GM19239 (cell line): Measurements from ENCODE around the gene PHETA2.
"Not testable (repeated sequence)": the region's sequence is repeated elsewhere in the genome, so short reads cannot be mapped to it uniquely, and the experiment has no call there.

Experiments
- DNase-seq: peaks from one replicate; pipeline ENCODE4 v3.0.0; 2011; ENCODE audit warnings: low spot score; ENCODE audit not compliant: insufficient read length
- FAIRE-seq: peaks from 2 replicates; lab custom pipeline; 2011; peaks lifted over from hg19 to GRCh38; lab: Jason Lieb, UNC

The PHETA2 gene

DNA sequence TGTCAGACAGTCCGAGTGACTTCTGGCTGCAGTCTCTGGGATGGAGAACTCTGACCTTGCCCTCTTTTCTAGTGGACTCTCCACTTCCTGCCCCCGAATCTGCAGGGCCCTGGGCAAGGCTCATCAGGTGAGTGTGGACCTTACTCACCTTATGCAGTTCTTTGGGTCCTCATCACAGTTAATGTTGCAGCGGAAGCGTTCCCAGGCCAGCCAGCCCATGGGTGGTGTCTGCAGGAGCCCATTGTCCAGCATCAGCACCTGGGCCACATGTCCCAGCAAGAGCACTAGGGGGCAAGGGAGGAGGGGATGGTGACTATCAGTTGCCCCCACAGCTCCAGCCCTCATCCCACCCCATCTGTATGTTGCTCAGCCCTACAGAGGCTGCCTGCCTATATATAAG, 5.8 kb upstream of the PHETA2 start:
- no peak for DNase-seq
- no peak for FAIRE-seq

DNA sequence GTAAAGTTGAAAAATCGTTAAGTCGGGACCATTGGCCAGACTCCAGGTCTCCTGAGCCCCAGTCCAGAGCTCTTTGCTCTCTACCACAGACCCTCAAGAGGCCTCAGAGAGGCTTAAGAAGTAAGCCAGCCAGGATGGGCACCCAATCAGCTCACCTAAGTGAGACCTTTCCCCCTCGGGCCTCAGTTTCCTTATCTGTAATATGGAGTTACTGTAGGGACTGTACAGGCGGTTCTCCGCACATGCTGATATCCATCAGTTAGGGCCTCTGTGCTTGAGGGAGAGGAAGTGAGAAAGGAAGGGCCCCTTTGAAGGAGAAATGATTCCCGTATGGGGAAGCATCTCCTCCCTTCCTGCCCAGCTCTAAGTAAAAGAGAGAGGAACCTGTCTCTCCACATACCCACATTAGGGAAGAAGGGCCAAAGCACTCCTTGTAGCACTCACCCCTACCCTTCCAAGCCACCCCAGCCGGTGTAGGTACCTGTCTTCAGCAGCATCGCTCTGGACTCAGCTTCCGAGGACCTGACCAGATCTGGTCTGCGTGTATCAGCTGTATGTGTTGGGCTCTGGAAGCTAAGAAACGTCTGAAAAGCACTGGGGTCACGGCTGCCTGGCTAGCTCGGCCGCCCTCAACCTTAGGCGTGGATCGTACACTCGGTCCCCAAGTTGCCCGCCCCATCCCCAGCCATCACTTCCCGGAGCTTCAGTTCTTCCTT, 4.1 kb upstream of the PHETA2 start:
- FAIRE-seq (no peak), DNase-seq (peak; percentile 43)

DNA sequence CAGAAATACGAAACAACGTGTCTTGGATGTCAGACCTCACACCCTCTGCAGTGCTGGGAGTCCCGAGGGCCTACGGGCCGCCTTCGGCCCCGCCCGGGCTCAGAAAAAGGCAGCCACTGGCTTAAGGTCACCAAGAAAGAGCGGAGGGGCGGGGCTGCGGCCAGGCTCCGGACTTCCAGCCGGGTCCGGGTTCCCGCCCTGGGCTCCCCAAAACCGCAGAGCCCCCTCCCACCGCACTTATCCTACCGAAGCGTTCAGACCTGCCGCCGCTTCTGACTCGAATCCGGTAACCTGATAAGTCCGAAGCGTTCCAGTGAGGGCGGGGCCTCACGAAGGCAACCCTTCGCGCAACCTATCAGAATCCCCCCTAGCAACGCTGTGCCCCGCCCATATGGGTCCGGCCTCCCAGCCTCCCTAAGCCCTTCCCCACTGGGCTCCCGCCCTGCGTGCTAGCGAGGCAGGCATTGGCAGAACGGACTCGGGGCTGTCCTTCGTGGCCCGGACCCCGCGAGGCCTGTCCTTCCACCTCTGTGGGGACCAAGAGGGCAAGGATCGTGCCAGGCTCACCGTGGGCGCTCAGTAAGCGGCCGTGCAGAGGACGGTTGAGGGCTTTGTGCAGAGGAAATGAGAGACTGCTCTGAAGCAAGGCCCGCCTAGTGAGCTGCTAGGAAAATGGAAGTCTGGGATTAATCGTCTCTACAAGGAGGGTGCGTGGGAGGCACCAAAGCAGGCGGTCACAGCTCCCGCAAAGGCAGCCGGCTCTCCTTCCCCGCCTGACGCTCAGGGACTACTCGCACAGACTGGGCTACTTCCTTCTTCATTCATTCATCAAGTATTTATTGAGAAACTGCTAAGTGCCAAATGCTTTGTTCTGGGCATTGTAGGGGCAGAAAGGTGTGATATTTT, 3.3 kb upstream of the PHETA2 start, which contains the start of gene NAGA:
Gene NAGA (minus strand): TSS at position 296 of the 906 bp plus-strand sequence. CDS start 515 bp downstream, outside the sequence.
- FAIRE-seq, result peak; percentile 99
- DNase-seq, result peak; percentile 97

DNA sequence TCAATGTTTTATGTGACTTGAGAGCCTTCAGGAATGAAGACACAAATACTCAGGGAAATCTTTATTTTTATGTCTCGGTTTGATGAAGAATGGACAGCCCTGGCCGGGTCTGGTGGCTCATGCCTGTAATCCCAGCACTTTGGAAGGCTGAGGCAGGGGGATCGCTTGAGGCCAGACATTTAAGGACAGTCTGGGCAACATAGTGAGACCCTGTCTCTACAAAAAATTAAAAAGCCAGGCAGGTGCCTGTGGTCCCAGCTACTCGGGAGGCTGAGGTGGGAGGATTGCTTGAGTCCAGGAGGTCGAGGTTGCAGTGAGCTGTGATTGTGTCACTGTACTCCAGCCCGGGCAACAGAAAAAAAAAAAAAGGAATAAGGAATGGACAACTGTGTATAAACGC, 2.5 kb upstream of the PHETA2 start:
- FAIRE-seq, result not testable (repeated sequence)

DNA sequence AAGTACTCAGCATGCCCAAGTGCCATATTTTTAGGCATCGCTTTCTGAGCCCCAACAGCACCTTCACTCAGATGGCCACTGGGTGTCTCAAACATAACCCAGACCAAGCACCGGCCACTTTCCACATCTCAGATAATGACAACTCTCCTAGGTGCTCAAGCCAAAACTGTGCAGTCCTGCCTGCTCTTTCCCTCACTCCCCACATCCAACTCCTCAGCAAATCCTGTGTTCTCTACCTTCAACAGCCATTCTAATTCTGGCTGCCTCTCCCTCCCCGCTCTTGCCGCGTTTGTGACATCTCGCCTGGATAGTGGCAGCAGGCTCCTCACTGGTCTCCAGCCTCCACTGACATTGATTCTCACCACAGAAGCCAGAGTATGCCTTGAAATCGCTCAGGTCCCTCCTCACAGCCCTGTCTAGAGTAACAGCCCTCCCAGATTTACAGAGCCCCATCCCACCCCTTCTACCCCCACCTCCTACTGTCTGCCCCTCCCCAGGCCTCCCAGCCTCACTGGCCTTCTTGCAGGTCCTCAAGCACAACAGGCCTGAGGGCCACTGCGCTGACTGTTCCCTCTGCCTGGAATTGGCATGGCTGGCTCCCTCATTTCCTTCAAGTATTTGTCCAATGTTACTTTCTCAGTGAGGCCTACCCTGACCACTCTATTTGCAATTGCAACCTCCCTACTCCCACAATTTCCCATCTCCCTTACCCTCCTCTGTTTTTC, 1.3 kb upstream of the PHETA2 start:
- no peak for FAIRE-seq
- DNase-seq, result no peak

More for the DNA sequence above, 2.5 kb upstream of the PHETA2 start:
- not testable (repeated sequence) for DNase-seq

DNA sequence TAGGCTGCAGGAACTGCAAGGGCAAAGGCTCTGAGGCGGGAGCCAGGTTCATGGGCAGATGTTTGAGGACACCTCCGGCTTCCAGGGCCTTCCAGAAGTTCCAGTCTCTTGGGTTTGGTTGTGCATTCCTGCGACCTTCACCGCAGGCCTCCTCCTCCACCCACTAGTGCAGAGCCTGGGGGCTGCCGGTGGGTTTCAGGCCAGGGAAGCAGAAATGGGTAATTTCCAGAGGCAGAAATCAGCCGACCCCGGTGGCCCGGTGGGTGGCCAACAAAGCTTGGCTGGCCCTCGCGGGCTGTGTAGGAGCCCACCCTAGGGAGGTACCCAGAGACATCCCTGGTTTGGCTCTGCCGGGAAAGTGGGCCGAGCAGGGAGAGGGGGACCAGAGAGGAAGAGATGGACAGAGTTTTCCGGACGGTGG, 417 bp upstream of the PHETA2 start:
- FAIRE-seq (no peak), DNase-seq (no peak)

DNA sequence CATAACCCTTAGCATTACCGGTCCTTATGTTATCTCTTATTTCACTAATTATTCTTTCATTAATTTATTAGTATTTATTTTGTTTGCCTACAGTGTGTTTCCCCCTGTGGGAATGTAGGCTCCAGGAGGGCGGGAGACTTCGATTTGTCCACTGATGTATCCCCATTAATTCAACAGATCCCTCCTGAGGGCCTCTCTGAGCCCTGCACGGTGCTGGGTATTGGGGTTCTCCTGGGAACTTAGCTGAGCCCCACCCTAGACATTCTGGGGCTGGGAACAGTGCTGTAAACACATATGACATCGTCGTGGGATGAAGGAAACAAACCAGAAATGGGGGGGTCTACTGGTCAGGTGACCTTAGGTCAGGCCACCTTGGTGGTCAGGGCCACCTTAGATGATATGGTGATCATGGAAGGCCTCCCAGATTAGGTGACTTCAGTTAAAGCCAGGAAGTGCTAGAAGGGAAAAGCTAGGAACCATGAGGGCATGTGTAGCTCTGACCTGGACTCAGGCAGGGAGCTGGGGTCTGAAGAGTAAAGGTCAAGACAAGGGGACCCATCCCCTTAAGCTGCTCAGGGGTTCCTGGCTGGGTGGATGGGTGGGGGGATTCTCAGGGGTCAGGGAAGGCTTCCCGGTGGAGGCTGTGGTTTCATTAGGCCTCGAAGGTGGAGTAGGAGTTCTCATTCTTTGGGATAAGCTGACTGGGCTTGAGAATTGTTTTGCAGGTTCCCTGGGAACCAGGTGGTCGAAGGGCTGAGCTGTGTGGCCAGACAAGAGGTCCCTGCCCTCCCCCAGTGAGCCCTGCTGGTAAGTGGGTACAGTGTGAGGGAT, 1.0 kb downstream of the PHETA2 start:
- DNase-seq (no peak), FAIRE-seq (no peak)

DNA sequence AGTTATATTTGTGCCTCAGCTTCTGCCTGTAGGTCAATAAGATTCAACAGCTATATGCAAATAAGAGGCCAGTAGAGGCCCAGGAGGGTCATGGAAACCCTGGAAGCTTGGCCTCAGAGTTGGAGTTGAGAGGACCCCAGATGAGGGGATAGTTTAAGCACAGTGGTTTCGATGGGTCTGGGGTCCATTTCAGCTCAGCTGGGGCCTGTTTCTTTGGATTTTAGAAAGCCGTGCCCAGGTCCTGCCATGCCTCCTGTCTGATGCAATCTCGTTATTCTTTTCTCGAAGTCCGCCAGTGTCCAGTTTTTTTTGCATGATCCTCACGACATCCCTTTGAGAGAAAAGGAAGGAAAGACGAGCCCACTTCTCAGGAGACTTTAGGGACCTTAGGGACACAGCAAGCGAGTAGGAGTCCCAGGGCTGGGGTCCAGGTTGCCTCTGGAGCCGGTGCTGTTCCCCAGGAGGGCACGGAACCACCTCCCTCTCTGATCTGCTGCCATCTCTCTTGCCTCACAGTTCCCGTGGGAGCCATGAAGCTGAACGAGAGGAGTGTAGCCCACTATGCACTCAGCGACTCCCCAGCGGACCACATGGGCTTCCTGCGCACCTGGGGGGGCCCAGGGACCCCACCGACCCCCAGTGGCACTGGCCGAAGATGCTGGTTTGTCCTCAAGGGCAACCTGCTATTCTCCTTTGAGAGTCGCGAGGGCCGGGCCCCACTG, 2.9 kb downstream of the PHETA2 start:
- DNase-seq, result no peak
- no peak for FAIRE-seq

DNA sequence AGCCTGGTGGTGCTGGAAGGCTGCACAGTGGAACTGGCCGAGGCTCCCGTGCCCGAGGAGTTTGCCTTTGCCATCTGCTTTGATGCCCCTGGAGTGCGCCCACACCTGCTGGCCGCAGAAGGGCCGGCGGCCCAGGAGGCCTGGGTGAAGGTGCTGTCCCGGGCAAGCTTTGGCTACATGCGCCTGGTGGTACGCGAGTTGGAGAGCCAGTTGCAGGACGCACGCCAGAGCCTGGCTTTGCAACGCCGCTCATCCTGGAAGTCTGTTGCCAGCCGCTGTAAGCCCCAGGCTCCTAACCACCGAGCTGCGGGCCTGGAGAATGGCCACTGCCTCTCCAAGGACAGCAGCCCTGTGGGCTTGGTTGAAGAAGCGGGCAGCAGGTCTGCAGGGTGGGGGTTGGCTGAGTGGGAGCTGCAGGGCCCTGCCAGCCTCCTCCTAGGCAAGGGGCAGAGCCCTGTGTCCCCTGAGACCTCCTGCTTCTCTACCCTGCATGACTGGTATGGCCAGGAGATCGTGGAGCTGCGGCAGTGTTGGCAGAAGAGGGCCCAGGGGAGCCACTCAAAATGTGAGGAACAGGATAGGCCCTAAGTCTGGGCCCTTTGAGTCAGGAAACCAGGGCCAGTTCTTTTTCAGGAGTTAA, 3.6 kb downstream of the PHETA2 start:
- FAIRE-seq (no peak), DNase-seq (no peak)

DNA sequence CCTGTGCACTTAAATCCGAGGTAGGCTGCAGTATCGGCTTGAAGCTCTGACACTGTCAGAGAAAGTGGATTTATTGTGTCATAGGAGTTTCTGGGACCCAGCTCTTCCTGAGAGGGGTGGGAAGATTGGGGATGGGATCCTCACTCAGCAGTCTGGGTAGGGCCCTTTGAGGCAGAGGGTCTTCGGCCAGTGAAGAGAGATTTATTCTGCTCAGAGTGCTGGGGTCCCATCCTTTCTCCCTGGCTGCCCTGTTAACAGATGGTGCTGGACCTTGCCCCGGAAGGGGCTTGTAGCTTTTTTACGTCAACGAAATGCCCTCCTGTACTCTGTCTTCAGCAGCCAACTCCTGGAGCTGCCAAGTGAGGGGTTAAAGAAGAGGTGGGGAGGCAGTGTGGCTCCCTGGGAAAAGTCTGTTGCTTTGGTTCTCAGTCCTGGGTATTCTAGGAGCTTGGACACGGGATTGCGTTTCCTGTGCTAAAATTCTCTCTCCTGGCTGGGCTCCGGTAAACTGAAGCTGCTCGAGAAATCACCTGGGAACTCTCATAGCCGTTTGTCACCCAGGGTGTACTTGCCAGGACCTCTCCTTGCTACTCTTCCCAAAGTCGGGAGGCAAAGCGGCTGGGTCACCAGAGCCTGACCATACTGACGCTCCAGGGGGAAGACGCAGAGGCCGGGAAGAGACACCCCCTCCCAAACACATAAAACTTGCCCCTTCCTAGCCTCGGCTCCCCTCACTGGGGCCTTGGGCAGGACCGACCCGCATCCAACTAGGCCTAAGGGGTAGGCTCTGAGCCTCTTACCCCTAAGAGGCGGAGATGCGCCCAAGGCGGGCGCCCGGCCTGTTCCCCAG, 4.6 kb downstream of the PHETA2 start:
- no peak for DNase-seq
- peak; percentile 64 for FAIRE-seq

DNA sequence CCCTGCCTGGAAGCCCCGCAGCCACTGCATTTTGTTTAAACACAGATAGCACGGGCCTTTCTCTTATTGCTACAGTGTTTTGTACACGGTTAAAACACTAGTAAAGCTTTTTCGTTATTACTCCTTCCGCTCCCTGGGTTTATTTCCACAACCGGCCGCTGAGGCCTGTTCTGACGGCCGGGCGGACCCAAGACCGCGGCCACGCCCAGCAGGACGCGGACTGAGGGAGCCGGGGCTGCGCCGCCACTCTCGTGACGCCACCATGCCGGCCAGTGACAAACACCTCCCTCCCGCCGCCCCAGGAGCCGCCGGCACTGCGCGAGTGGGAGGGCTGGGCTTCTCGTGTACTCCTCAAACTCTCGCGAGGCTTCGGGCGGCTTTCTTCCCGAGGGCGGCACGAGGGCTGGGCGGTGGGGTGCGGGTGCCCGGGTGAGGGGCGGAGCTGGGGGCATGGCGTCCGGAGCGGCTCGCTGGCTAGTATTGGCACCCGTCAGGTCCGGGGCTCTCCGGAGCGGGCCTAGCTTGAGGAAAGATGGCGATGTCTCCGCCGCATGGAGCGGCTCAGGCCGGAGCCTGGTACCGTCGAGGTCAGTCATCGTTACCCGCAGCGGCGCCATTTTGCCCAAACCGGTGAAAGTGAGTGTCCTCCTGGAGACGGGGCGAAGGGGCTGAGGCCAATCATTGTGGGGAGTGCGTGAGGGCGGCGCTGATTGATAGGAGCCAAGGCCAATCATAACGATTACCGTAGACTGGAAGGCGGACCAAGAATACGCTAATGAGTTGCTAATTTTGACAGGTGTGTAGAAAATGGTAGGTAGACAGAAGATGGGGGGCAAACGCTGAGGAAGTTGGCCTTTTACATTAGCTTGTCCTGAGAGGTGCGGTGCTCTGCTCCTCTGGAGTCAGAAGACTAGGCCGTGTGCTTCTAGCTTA, 5.5 kb downstream of the PHETA2 start, which contains the start of gene SMDT1:
Gene SMDT1 (plus strand): TSS at position 382 of the 933 bp plus-strand sequence. CDS start 69 bp downstream, at position 451.
- FAIRE-seq (peak; percentile 100), DNase-seq (peak; percentile 94)

DNA sequence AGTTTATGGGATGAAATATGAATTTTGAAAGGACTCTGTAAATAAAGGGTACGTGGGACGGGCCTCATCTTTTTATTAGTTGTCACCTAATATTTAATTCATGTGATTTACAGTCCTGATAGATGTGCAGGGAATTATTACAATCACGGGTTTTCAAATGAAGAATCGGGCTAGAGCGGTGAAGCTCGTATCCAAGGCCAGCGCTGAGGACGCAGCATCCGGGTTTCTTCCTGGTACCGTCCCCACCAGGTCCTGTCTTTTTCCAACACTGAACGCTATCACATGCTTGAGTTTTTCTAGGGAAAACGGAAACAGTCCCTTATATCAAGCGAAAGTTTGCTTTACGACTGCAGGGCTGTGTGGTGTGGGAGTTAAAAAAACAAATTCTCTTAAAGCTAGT, 6.2 kb downstream of the PHETA2 start:
- FAIRE-seq, result no peak
- DNase-seq, result no peak

DNA sequence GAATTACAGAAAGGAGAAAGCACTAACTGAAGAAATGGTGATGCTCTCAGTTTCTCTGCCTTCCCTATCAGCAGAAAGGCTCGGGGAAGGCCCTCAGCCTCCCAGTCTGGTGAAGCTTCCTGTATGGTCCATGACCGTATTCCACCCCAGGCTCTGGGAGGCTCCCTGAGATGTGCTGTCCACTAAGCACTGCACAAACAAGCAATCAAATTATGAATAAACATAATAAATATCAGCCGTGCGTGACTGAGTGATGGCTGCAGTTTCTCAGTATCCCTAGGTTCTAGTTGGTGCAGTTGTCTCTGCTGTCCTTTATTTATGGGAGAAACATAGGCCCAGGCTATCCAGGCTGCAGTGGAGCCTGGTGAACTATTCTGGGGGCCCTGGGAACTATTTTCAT, 9.1 kb downstream of the PHETA2 start:
- FAIRE-seq (no peak), DNase-seq (no peak)

DNA sequence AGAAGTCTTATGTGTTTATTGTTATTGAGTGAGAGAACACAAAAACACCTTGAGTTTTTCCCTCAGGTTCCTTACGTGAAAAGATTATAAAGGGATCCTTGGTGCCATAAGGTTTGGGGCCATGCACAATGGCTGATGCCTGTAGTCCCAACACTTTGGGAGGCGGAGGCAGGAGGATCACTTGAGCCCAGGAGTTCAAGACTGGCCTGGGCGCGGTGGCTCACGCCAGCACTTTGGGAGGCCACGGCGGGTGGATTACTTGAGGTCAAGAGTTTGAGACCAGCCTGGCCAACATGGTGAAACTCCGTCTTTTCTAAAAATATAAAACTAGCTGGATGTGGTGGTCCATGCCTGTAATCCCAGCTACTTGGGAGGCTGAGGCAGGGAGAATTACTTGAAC, 10.8 kb downstream of the PHETA2 start:
- FAIRE-seq, result no peak
- DNase-seq, result no peak

DNA sequence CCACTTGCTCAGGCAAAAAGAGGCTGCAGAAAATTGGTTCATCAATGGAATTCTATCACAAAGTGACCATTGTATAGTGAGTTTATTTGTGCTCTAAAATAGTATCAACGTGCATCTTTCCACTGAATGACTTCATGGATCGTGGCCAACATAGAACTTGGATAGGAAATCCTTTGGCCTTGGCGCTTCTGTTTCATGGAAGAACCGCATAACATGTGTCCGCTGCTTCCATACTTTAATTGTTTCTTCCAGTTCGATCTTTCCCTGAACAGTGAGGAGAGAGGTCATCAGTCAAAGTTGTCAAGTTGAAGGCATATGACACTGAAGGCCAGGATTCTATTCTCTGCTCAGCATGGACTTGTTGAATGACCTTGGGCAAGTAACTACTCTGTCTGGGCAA, 12.0 kb downstream of the PHETA2 start:
- no peak for DNase-seq

DNA sequence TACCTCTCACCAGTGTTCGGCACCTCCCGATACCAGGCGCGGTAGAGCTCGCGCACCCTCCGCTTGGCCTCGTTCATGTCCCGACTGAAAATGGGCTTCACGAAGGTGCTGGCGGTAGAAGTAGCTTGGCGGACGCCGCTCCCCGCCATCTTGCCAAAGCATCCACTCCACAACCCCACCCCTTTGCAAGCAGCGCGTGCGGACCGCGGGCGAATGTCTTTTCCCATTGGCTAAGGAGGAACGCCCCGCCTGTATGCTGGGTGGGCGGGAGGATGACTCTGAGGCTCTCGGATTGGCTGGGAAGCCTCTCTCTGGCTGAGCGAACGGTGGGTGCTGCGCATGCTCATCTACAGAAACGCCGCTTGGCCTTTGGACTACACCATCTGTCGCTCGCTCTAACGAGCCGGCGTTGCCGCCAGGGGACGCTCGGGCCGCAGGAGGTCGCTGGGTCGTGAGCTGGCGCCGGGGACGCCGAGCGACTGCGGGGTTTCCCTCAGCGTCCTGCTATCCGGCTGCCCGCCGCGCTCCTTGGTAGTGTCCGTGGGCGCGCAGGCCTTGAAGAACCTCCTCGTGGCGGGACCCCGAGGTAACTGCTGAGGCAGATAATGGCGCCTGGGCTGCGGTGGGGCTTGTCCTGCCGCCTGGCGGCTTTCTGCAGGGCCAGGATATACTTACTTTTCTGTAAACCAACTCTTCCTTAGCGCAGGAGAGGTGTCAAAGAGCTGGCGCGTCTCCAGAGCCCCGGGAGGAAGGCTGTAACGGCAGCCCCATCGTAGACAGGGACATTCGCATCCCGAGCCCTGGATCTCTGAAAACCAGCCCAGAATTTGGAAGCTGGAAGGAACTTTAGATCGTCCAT, 16.8 kb downstream of the PHETA2 start, which contains the start of gene NDUFA6:
Gene NDUFA6 (minus strand): TSS at position 177 of the 859 bp plus-strand sequence. CDS start 28 bp downstream, at position 149.
- DNase-seq (peak; percentile 92), FAIRE-seq (peak; percentile 99)

More for the DNA sequence above, 12.0 kb downstream of the PHETA2 start:
- FAIRE-seq, result no peak
